GM19395 (cell line): ENCODE measurements around the gene TUFM.
A peak's percentile ranks its signal among the peaks of the same experiment; 100 is the strongest.
"Not testable (repeated sequence)": the region's sequence is repeated elsewhere in the genome, so short reads cannot be mapped to it uniquely, and the experiment has no call there.

ENCODE experiments used
- ATAC-seq: cut with Tn5 transposase; IDR thresholded peaks from one replicate; pipeline ENCODE4 v1.9.1; 2021; ENCODE audit warnings: mild to moderate bottlenecking, moderate library complexity; ENCODE audit not compliant: unreplicated experiment

The TUFM gene

GRCh38 chr16:28846080-28846932 is at the start of gene TUFM:
Gene TUFM (minus strand): TSS chr16:28846348. CDS start chr16:28846269, 79 bp downstream.
- ATAC-seq, result peak; percentile 90

- no peak for ATAC-seq
These were observed 49.5 kb upstream of the TUFM start for GRCh38 chr16:28895609-28896008.

GRCh38 chr16:28893291-28893690 is 47.1 kb upstream of the TUFM start:
- no peak for ATAC-seq

- ATAC-seq, result no peak
These were observed 46.1 kb upstream of the TUFM start for GRCh38 chr16:28891964-28892890.

GRCh38 chr16:28890355-28890754 is 44.2 kb upstream of the TUFM start:
- ATAC-seq, result not testable (repeated sequence)

- ATAC-seq, result no peak
These were observed 40.8 kb upstream of the TUFM start for GRCh38 chr16:28886945-28887344.

GRCh38 chr16:28884045-28884444 is 37.9 kb upstream of the TUFM start:
- no peak for ATAC-seq

GRCh38 chr16:28883221-28883996 is 37.3 kb upstream of the TUFM start:
- no peak for ATAC-seq

- ATAC-seq, result no peak
These were observed 36.5 kb upstream of the TUFM start for GRCh38 chr16:28882551-28883160.

GRCh38 chr16:28881565-28881964 is 35.4 kb upstream of the TUFM start:
- not testable (repeated sequence) for ATAC-seq

GRCh38 chr16:28880955-28881354 is 34.8 kb upstream of the TUFM start:
- no peak for ATAC-seq

- no peak for ATAC-seq
These were observed 34.4 kb upstream of the TUFM start for GRCh38 chr16:28880589-28880915.

- ATAC-seq, result peak; percentile 81
These were observed 33.9 kb upstream of the TUFM start for GRCh38 chr16:28879841-28880588.

- ATAC-seq, result peak; percentile 45
These were observed 33.2 kb upstream of the TUFM start for GRCh38 chr16:28879261-28879840.

- no peak for ATAC-seq
These were observed 32.2 kb upstream of the TUFM start, which contains the start of gene ATP2A1 for GRCh38 chr16:28878083-28878926. Gene ATP2A1 (plus strand): TSS chr16:28878488. CDS start chr16:28878672, 184 bp downstream.

GRCh38 chr16:28877655-28878000 is 31.5 kb upstream of the TUFM start:
- no peak for ATAC-seq

GRCh38 chr16:28876973-28877654 is 31.0 kb upstream of the TUFM start:
- ATAC-seq, result no peak

GRCh38 chr16:28876019-28876659 is 30.0 kb upstream of the TUFM start:
- no peak for ATAC-seq
